ENCODE measurements around the gene OR4X1.
"Not testable (repeated sequence)": the region's sequence is repeated elsewhere in the genome, so short reads cannot be mapped to it uniquely, and the experiment has no call there.

OR4X1 gene, protein sequence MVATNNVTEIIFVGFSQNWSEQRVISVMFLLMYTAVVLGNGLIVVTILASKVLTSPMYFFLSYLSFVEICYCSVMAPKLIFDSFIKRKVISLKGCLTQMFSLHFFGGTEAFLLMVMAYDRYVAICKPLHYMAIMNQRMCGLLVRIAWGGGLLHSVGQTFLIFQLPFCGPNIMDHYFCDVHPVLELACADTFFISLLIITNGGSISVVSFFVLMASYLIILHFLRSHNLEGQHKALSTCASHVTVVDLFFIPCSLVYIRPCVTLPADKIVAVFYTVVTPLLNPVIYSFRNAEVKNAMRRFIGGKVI

DNA sequence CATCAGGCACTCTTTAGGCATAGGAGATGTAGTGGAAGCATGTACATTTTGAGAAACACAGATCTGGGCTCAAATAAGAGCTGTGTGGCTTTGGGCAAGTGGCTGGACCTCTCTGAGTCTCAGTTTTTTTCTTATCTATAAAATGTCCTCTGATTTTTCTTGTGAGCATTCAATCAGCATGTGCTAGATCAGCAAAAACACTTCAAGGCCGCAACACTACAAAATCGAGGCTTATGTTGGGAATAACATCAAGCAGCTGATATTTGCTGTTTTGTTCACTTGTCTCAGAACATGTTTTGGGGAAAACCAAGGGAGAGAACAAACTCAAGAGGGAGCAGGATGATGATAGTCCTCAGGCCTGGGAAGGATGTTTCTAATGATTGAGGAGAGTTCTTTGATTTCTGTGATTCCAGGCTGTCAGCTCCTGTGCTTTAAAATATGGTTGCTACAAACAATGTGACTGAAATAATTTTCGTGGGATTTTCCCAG lies at the start of gene OR4X1:
TSS of gene OR4X1 (plus strand) at position 439 of the 489 bp plus-strand sequence. CDS start at position 439, 0 bp downstream.
- DNase-seq (ENCODE audit: low spot score), result no peak

GRCh38 chr11:48216510-48216909 lies 47.2 kb upstream of the OR4X1 start, which contains the start of gene OR4B1:
OR4B1 (plus strand) TSS chr11:48216810; CDS start chr11:48216810, 0 bp downstream.
- DNase-seq (ENCODE audit: low spot score), result no peak

- no peak for DNase-seq (ENCODE audit: low spot score)
Measured at GRCh38 chr11:48228761-48229160, 34.9 kb upstream of the OR4X1 start.

- DNase-seq (ENCODE audit: low spot score), result not testable (repeated sequence)
Measured at GRCh38 chr11:48230057-48230456, 33.6 kb upstream of the OR4X1 start.

DNA sequence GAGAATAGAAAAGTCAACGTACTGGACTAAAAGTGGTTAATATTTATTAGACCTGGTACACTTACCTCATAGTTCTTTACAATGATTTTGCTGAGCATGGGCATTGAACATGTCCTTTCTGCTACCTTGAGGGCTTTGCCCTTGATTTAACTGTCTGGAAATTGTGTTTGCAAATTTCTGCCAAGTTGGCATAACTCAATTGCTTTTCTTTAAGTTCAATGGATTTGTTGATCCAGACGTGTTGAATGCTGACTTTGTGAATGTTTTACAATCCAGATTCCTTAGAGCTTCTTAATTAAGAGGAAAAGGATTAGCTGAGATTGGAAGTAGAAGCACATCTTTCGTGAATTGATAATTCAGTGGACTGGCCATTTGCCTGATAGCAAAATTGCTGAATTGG lies 25.9 kb upstream of the OR4X1 start:
- DNase-seq (ENCODE audit: low spot score), result no peak

DNA sequence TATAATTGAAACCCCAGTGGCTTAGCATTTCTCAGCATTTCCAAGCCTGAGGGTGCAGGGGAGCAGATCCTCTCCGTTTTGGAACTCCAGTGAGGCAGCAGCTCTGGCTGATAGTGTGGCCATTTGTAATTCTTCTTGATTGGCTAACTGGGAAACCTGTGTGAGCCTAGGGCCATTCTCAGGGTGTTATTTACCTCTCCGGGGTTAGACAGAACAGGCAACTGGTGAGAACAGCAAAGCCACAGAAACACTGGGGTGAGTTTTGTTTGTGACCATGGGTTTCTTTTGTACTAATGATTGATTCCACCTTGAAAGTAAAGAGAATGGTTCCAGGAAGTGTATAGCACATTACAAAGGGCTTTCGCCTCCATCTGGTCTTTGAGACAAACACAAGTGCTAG lies 21.2 kb upstream of the OR4X1 start:
- DNase-seq (ENCODE audit: low spot score), result no peak

- DNase-seq (ENCODE audit: low spot score), result no peak
Measured at GRCh38 chr11:48244804-48245203, 18.9 kb upstream of the OR4X1 start, which contains the start of gene OR4X2. OR4X2 (plus strand) TSS chr11:48245104; CDS start chr11:48245104, 0 bp downstream.

DNA sequence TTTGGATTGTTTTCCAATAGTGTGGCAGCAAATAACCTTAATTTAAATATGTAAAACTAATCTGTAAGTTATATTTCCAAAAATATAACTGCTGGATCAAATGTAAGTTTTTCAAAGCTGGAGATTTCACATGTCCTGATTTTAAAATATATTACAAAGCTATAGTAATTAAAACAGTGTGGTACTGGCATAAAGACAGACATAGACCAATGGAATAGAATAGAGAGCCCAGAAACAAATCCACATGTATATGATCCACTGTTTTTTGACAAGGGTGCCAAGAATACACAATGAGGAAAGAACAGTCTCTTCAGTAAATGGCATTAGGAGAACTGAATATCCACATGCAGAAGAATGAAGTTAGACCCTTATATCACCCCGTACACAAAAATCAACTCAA lies 14.8 kb upstream of the OR4X1 start:
- no peak for DNase-seq (ENCODE audit: low spot score)

- no peak for DNase-seq (ENCODE audit: low spot score)
Measured at GRCh38 chr11:48261600-48261999, 2.1 kb upstream of the OR4X1 start.

- no peak for DNase-seq (ENCODE audit: low spot score)
Measured at GRCh38 chr11:48270621-48271020, 7.0 kb downstream of the OR4X1 start.

DNA sequence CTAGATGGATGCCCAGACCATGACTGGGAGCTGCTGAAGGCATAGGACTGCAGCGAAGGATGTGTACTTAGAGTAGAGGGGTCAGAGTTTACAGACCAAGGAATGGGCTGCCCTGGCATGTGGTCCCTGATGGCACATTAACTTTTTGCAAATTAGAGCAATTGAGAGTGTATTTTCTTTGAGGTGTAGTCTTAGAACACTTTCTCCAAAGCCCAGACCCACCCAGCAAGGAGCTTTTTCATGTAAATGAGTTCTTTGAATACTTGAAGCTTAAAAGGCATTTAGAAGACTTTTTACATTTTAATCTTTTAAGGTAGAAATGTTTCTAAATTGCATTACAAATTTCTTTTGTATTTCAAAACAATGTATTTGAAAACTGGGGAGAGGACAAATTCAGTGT lies 8.9 kb downstream of the OR4X1 start:
- no peak for DNase-seq (ENCODE audit: low spot score)

DNA sequence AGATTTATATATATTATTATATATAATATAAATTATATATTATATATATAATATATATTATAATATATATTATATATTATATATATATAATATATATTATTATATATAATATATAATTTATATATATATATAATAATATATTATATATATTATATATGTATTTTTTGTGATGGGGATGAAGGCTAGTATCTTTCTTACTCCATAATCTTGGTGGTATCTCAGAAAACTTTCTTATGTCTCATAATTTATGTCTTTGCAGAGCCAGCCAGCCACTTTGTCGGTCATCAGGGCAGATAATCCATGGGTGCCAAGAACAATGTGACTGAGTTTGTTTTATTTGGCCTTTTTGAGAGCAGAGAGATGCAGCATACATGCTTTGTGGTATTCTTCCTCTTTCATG lies 42.3 kb downstream of the OR4X1 start, which contains the start of gene OR4S1:
TSS of gene OR4S1 (plus strand) at position 301 of the 400 bp plus-strand sequence. CDS start at position 301, 0 bp downstream.
- DNase-seq (ENCODE audit: low spot score), result no peak

DNA sequence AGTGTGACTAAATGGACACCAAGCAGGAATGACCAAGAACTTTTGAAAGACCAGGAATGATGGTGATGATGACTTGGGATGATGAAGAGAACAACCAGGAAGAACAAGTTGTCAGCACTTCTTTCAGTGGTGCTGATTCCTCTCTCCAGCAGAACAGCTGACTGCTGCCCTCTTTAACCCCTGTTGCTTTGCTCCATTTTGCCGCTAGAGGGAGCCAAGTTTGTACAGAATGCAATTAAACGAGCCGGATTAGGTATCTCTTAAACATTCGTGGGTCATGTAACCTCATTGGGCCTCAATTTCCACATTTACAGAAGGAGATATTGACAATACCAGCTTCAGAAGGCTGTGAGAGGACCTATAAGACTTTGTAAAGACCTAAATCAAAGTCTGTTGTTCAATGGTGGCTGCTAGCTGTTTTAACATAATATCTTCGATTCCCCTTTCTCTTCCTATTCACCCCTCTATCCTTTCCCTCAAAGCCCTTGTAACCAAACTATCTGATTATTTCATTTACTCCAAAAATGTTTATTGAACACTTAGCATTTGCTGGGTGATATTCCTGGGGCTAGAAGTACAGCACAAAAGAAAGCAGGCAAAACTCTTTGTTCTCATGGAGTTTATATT lies 44.2 kb downstream of the OR4X1 start:
- DNase-seq (ENCODE audit: low spot score), result peak; percentile 72

DNA sequence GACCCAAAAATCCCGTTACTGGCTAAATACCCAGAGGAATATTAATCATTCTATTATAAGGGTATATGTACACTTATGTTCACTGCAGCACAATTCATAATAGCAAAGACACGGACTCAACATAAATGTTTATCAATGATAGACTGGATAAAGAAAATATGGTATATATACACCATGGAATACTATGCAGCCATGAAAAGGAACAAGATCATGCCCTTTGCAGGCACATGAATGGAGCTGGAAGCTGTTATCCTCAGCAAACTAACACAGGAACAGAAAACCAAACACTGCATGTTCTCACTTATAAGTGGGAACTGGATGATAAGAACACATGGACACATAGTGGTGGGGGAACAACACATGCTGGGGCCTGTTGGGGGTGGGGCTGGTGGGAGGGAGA lies 49.9 kb downstream of the OR4X1 start:
- not testable (repeated sequence) for DNase-seq (ENCODE audit: low spot score)

All from CD4-positive, alpha-beta T cell treated with Interleukin-15 for 4 hours (primary cell).